Suprapubic skin (tissue), 4 donors: ENCODE results near the gene AGAP3. TPM values are rescaled to one million over a fixed set of nuclear protein-coding genes. Genes with fewer than 3 reads are reported as not detected.

Experiments used
- DNase-seq, 2 donors: peaks; one replicate each; pipeline ENCODE4 v3.0.0-alpha.2; 2019; ENCODE audit warnings: low spot score in 2 of 2
- H3K27ac ChIP-seq: fragments of 200-600 bp; sonication (generic); one replicate; pipeline ENCODE4 v1.5.1; 2019
- H3K27me3 ChIP-seq: fragments of 200-600 bp; sonication (generic); one replicate; pipeline ENCODE4 v1.5.1; 2019
- H3K36me3 ChIP-seq: fragments of 200-600 bp; sonication (generic); one replicate; pipeline ENCODE4 v1.5.1; 2019
- H3K4me1 ChIP-seq: fragments of 200-600 bp; sonication (generic); one replicate; pipeline ENCODE4 v1.5.1; 2019
- H3K4me3 ChIP-seq: fragments of 200-600 bp; sonication (generic); one replicate; pipeline ENCODE4 v1.5.1; 2019; ENCODE audit warnings: mild to moderate bottlenecking
- H3K9me3 ChIP-seq: fragments of 200-600 bp; sonication (generic); one replicate; pipeline ENCODE4 v1.5.1; 2019
- CTCF ChIP-seq, 2 donors: fragments of 200-600 bp in 1 of 2; fragments of 450-650 bp in 1 of 2; sonication (generic) in 1 of 2; IDR thresholded peaks; one replicate each; pipeline ENCODE4 v1.5.1; 2016 to 2019; ENCODE audit warnings: antibody characterized with exemption in 2 of 2, mild to moderate bottlenecking in 1 of 2, moderate library complexity in 1 of 2
- EP300 ChIP-seq: sonication (generic); formaldehyde crosslinking; IDR thresholded peaks from one replicate; pipeline ENCODE4 v1.6.1; 2017; ENCODE audit warnings: antibody characterized with exemption
- POLR2A ChIP-seq, 2 donors: fragments of 450-650 bp; IDR thresholded peaks; one replicate each; pipeline ENCODE4 v1.6.1; 2017; ENCODE audit warnings: antibody characterized with exemption in 2 of 2, mild to moderate bottlenecking in 2 of 2, moderate library complexity in 2 of 2
- POLR2AphosphoS5 ChIP-seq, 3 donors: sonication (generic); formaldehyde crosslinking; IDR thresholded peaks; one replicate each; pipeline ENCODE4 v1.6.1; 2017; ENCODE audit warnings: antibody characterized with exemption in 3 of 3
- WGBS: methylation state at CpG from one replicate; pipeline ENCODE4 v1.1.5; 2018; 5-methylcytosine and 5-hydroxymethylcytosine counted together
- total RNA-seq, 4 donors: library from RNA; depleted of rRNA; stranded (reverse); fragments of >200 nt; gene quantifications; one replicate each; pipeline ENCODE4 v1.1.0, GENCODE V29; 2016

The AGAP3 gene
- total RNA-seq, 4 donors from 2014 or later = 126 to 162 (median 134) TPM

GRCh38 chr7:151133986-151134742 lies 47.9 kb downstream of the AGAP3 start:
- no peak for TF ChIP-seq EP300
- TF ChIP-seq CTCF (IDR thresholded peaks at IDR 0.05) = no peak
- TF ChIP-seq POLR2AphosphoS5 (IDR thresholded peaks at IDR 0.05) = no peak
- TF ChIP-seq POLR2A (IDR thresholded peaks at IDR 0.05) = no peak
- peaks cover 100% of the 10 kb centered on the region for H3K36me3 ChIP-seq
- H3K4me1 ChIP-seq = no peaks in the 10 kb centered on the region
- H3K9me3 ChIP-seq = no peaks in the 10 kb centered on the region
- H3K27me3 ChIP-seq = no peaks in the 10 kb centered on the region
- 95% methylated on average over 19 of the region's 24 CpGs for WGBS
- no peak for DNase-seq
- no peak overlapping the region for H3K4me3 ChIP-seq
- H3K27ac ChIP-seq = no peak overlapping the region

DNA sequence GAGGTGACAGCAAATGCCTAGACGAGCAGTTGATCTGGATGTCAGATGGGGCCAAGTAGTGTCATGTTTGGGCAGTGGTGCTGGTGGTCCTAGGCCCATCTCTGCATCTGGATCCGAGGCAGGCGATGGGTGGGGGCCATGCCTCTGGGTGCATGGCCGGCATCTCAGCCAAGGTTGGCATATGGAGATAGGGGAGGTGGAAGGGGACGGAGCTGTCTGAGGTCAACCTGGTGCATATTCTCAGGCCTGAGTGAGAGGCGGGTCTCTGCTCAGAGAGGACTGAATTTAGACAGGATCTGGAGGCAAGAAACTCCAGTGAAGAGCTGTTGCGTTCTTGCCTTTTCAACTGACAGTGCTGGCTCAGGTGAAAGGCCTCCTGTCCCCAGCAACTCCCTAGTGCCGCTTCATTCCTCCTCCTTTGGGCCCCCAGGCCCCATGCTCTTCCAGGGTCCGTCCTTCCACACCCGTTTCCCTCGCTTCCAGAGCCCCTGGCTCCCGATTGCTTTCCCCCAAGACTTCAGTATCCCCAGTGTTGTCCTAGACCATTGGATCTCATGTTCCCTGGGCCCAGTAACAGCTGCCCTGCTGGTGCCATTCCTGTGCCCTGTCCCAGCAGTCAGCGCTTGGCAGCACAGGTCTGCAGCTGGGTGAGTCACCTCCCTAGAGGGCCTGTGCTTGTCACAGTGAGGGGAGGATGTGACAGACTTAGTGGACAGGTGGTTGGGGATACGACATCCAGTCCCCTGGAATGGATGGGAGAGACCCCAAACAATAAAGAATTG lies 48.7 kb downstream of the AGAP3 start:
- Histone ChIP-seq H3K36me3 (peaks cover 100% of the 10 kb centered on the region), H3K9me3 (no peaks in the 10 kb centered on the region), H3K27ac (no peak overlapping the region), H3K4me1 (no peaks in the 10 kb centered on the region), H3K4me3 (no peak overlapping the region), H3K27me3 (no peaks in the 10 kb centered on the region)
- TF ChIP-seq POLR2A (IDR thresholded peaks at IDR 0.05) (no peak), EP300 (no peak), CTCF (IDR thresholded peaks at IDR 0.05) (no peak), POLR2AphosphoS5 (IDR thresholded peaks at IDR 0.05) (no peak)
- WGBS = 91% methylated on average over 10 of the region's 14 CpGs
- no peak for DNase-seq

GRCh38 chr7:151135525-151135845 lies 49.2 kb downstream of the AGAP3 start:
- H3K4me3 ChIP-seq = no peak overlapping the region
- no peak overlapping the region for H3K27ac ChIP-seq
- no peaks in the 10 kb centered on the region for H3K27me3 ChIP-seq
- no peak for DNase-seq
- no peaks in the 10 kb centered on the region for H3K4me1 ChIP-seq
- 81% methylated on average over 5 of the region's 5 CpGs for WGBS
- TF ChIP-seq POLR2A (IDR thresholded peaks at IDR 0.05) (no peak), POLR2AphosphoS5 (IDR thresholded peaks at IDR 0.05) (no peak), CTCF (IDR thresholded peaks at IDR 0.05) (no peak), EP300 (no peak)
- H3K36me3 ChIP-seq = peaks cover 99% of the 10 kb centered on the region
- no peaks in the 10 kb centered on the region for H3K9me3 ChIP-seq

- Histone ChIP-seq H3K4me1 (no peaks in the 10 kb centered on the region), H3K9me3 (no peaks in the 10 kb centered on the region), H3K27me3 (no peaks in the 10 kb centered on the region), H3K36me3 (peaks cover 99% of the 10 kb centered on the region), H3K27ac (no peak overlapping the region), H3K4me3 (no peak overlapping the region)
- TF ChIP-seq CTCF (IDR thresholded peaks at IDR 0.05) (no peak), POLR2A (IDR thresholded peaks at IDR 0.05) (no peak), EP300 (no peak), POLR2AphosphoS5 (IDR thresholded peaks at IDR 0.05) (no peak)
- 94% methylated on average over 24 of the region's 33 CpGs for WGBS
- no peak for DNase-seq
These were observed 49.9 kb downstream of the AGAP3 start for GRCh38 chr7:151135866-151136843.
